ENCODE measurements around the gene RUNDC1. TPM values are rescaled to one million over a fixed set of nuclear protein-coding genes. Genes with fewer than 3 reads are reported as not detected.

Gene RUNDC1
- polyA plus RNA-seq, 1 donor from 2014 or later: 15.1 TPM

DNA sequence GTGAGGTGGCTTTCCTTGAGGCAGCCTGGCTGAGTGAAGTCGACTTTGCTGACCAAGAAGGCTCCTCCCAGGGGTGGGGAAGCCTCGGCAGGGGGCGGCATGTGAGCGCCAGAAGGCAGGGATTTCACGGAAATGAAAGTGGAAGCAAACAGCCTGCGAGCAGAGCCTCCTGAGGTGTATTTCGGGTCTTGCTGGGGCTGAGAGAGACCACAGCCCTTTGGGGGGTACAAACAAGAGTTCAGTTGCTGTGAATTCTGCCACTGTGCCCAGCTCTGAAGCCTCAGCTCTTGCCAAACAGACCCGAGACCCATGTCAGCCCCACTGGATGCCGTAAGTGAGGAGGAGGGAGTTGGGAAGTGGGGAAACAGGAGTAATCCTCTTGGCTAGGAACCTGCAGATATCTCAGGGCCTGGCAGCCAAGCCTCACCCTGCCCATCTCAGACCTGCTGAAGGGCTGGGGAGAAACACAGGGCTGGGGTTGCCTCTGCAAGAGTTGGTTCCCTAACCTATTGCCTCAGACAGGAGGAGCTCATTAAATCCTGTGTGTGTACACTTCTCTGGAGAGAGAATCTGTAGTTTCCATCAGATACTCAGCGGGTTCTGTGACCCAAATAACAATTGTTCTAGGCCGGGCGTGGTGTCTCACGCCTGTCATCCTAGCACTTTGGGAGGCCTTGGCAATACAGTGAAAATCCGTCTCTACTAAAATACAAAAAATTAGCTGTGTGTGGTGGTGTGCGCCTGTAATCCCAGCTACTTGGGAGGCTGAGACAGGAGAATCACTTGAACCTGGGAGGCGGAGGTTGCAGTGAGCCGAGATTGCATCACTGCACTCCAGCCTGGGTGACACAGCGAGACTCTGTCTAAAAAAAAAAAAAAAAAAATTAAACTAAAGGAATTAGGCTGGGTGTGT lies 26.5 kb downstream of the RUNDC1 start, which contains the start of gene IFI35:
Gene IFI35, plus strand, starts transcription at position 146 of the 913 bp plus-strand sequence. Its CDS starts 164 bp downstream, at position 310.
- Histone ChIP-seq H3K9me2 (ENCODE audit: insufficient read depth, low read length) (no peaks in the 10 kb centered on the region), H4K20me1 (ENCODE audit: insufficient read depth) (no peaks in the 10 kb centered on the region), H2AFZ (ENCODE audit: low read depth, low read length) (no peak within 1 kb of the TSS), H3F3A (ENCODE audit: insufficient read depth, low read length, poor library complexity, severe bottlenecking) (no peaks in the 10 kb centered on the region), H3K9ac (ENCODE audit: low read length) (no peak within 1 kb of the TSS), H3K79me2 (replicated peaks; ENCODE audit: insufficient read depth, low read length) (no peaks in the 10 kb centered on the region), H3K27me3 (ENCODE audit: insufficient read depth, low read depth, low read length) (no peaks in the 10 kb centered on the region), H3K36me3 (ENCODE audit: insufficient read depth, low read length) (no peaks in the 10 kb centered on the region), H3K4me3 (ENCODE audit: low read length) (no peak within 1 kb of the TSS), H3K4me2 (ENCODE audit: low read length) (no peak within 1 kb of the TSS), H3K27ac (ENCODE audit: low read length) (no peak within 1 kb of the TSS), H3K9me3 (ENCODE audit: low read length) (no peaks in the 10 kb centered on the region)
- no peak for TF ChIP-seq RAD21 (conservative IDR thresholded peaks at IDR 0.05)
- TF ChIP-seq TAF1 (IDR thresholded peaks at IDR 0.05; ENCODE audit: low read depth): no peak
- no peak for TF ChIP-seq EZH2 (IDR thresholded peaks at IDR 0.05; ENCODE audit: borderline replicate concordance, insufficient read depth, low read length, poor library complexity, severe bottlenecking)
- TF ChIP-seq MXI1 (conservative IDR thresholded peaks at IDR 0.05; ENCODE audit: poor library complexity, severe bottlenecking): no peak
- TF ChIP-seq CTCF (IDR thresholded peaks at IDR 0.05; ENCODE audit: poor library complexity, severe bottlenecking): no peak
- no peak for TF ChIP-seq POLR2AphosphoS5 (IDR thresholded peaks at IDR 0.05)
- TF ChIP-seq SMC3 (conservative IDR thresholded peaks at IDR 0.05; ENCODE audit: poor library complexity): no peak
- TF ChIP-seq EP300 (conservative IDR thresholded peaks at IDR 0.05; ENCODE audit: poor library complexity, severe bottlenecking): no peak

- Histone ChIP-seq H3K36me3 (ENCODE audit: insufficient read depth, low read length) (no peaks in the 10 kb centered on the region), H3K27me3 (ENCODE audit: insufficient read depth, low read depth, low read length) (no peaks in the 10 kb centered on the region), H3K4me3 (ENCODE audit: low read length) (no peak overlapping the region), H3K9me3 (ENCODE audit: low read length) (no peaks in the 10 kb centered on the region), H3K9ac (ENCODE audit: low read length) (no peak overlapping the region), H4K20me1 (ENCODE audit: insufficient read depth) (no peaks in the 10 kb centered on the region), H3K4me2 (ENCODE audit: low read length) (no peak overlapping the region), H3K27ac (ENCODE audit: low read length) (no peak overlapping the region), H2AFZ (ENCODE audit: low read depth, low read length) (no peak overlapping the region), H3K9me2 (ENCODE audit: insufficient read depth, low read length) (no peaks in the 10 kb centered on the region), H3K79me2 (replicated peaks; ENCODE audit: insufficient read depth, low read length) (no peaks in the 10 kb centered on the region), H3F3A (ENCODE audit: insufficient read depth, low read length, poor library complexity, severe bottlenecking) (peaks cover 2% of the 10 kb centered on the region)
- TF ChIP-seq EZH2 (IDR thresholded peaks at IDR 0.05; ENCODE audit: borderline replicate concordance, insufficient read depth, low read length, poor library complexity, severe bottlenecking) (no peak), TAF1 (IDR thresholded peaks at IDR 0.05; ENCODE audit: low read depth) (no peak), POLR2AphosphoS5 (IDR thresholded peaks at IDR 0.05) (no peak)
Observed at GRCh38 chr17:43010667-43011308, 30.4 kb downstream of the RUNDC1 start.

- no peaks in the 10 kb centered on the region for H3K9me3 ChIP-seq (ENCODE audit: low read length)
- no peaks in the 10 kb centered on the region for H3K9me2 ChIP-seq (ENCODE audit: insufficient read depth, low read length)
- no peaks in the 10 kb centered on the region for H4K20me1 ChIP-seq (ENCODE audit: insufficient read depth)
- H3K36me3 ChIP-seq (ENCODE audit: insufficient read depth, low read length): no peaks in the 10 kb centered on the region
- no peak overlapping the region for H3K4me2 ChIP-seq (ENCODE audit: low read length)
- peaks cover 2% of the 10 kb centered on the region for H3F3A ChIP-seq (ENCODE audit: insufficient read depth, low read length, poor library complexity, severe bottlenecking)
- no peaks in the 10 kb centered on the region for H3K27me3 ChIP-seq (ENCODE audit: insufficient read depth, low read depth, low read length)
- TF ChIP-seq MXI1 (conservative IDR thresholded peaks at IDR 0.05; ENCODE audit: poor library complexity, severe bottlenecking) (no peak), POLR2AphosphoS5 (IDR thresholded peaks at IDR 0.05) (peak; percentile 26)
- H2AFZ ChIP-seq (ENCODE audit: low read depth, low read length): no peak overlapping the region
- peaks cover 10% of the 10 kb centered on the region for H3K79me2 ChIP-seq (replicated peaks; ENCODE audit: insufficient read depth, low read length)
- H3K27ac ChIP-seq (ENCODE audit: low read length): no peak overlapping the region
- H3K4me3 ChIP-seq (ENCODE audit: low read length): no peak overlapping the region
- H3K9ac ChIP-seq (ENCODE audit: low read length): no peak overlapping the region
Observed at GRCh38 chr17:43011728-43012472, 31.5 kb downstream of the RUNDC1 start.

All from neural cell (in vitro differentiated cells).